ENCODE data around the gene PLCB4.

DNA sequence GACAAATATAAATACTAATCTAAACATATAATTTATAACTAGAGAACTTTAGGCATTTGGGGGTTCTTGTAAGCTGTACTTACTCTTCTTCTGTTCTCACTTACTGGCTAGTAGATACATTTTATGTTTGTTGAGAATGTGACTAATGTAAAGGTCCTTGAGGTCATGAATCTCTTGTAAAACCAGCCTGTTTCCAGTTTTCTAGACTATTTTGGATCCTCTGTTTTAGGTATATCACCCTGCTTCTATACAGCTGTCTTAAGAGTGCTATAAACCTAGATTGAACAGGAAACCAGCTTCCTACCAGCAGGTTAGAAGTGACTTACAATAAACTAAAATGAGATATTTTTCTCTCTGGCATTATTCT lies 134.2 kb downstream of the PLCB4 start:
- TF ChIP-seq CTCF (IDR thresholded peaks at IDR 0.05) (no peak), POLR2A (IDR thresholded peaks at IDR 0.05) (no peak)

Data from testis (tissue), 2 donors.